AG09319 (cell line): Measurements from ENCODE around the gene TLE4.
"Not testable (repeated sequence)": the region's sequence is repeated elsewhere in the genome, so short reads cannot be mapped to it uniquely, and the experiment has no call there.

Source experiments
- DNase-seq: peaks from one replicate; pipeline ENCODE4 v3.0.0-alpha.2; 2010; ENCODE audit warnings: low read depth; ENCODE audit errors: extremely low read depth
- TF ChIP-seq, protein P1 (sequence below): IDR thresholded peaks from 2 replicates; pipeline ENCODE4 v1.5.1; 2011; ENCODE audit warnings: low read depth, mild to moderate bottlenecking, inconsistent platforms, low read length, moderate library complexity

Gene TLE4

DNA sequence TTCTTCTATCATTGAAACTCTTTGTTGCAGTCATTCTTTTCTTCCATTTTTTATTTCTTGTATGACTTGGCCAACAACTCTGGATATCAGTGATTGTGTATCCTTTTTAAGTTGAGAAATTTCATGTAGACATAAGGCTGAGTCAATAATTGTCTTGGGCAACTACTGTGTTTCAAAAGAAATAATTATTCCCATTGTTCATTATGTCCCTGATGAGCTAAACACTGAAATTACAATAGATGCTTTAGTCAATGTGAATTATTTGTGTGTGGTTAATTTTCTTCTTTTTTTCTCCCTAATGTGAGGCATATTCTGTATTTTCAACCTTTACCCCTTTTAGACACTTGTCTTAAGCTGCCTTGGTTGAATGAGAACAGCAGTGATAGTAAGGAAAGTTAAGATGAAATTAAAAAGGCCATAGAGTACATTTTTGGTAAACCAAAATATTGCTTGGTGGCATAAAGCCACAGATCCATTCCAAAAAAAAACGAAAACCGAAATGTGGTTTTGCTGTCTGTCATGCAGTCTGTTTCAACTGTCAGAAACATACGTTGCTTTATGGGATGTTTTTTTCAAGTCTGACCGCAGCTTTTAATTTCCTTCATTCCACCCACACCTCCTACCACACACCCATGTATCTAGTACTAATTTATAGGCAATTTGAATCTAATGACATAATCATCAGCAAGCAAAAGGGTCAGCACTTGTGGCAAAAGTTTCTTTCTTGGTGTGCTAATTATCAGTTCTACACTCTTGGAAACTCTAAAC lies 21.1 kb downstream of the TLE4 start:
- TF ChIP-seq, protein P1, sequence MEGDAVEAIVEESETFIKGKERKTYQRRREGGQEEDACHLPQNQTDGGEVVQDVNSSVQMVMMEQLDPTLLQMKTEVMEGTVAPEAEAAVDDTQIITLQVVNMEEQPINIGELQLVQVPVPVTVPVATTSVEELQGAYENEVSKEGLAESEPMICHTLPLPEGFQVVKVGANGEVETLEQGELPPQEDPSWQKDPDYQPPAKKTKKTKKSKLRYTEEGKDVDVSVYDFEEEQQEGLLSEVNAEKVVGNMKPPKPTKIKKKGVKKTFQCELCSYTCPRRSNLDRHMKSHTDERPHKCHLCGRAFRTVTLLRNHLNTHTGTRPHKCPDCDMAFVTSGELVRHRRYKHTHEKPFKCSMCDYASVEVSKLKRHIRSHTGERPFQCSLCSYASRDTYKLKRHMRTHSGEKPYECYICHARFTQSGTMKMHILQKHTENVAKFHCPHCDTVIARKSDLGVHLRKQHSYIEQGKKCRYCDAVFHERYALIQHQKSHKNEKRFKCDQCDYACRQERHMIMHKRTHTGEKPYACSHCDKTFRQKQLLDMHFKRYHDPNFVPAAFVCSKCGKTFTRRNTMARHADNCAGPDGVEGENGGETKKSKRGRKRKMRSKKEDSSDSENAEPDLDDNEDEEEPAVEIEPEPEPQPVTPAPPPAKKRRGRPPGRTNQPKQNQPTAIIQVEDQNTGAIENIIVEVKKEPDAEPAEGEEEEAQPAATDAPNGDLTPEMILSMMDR, result no peak
- no peak for DNase-seq

DNA sequence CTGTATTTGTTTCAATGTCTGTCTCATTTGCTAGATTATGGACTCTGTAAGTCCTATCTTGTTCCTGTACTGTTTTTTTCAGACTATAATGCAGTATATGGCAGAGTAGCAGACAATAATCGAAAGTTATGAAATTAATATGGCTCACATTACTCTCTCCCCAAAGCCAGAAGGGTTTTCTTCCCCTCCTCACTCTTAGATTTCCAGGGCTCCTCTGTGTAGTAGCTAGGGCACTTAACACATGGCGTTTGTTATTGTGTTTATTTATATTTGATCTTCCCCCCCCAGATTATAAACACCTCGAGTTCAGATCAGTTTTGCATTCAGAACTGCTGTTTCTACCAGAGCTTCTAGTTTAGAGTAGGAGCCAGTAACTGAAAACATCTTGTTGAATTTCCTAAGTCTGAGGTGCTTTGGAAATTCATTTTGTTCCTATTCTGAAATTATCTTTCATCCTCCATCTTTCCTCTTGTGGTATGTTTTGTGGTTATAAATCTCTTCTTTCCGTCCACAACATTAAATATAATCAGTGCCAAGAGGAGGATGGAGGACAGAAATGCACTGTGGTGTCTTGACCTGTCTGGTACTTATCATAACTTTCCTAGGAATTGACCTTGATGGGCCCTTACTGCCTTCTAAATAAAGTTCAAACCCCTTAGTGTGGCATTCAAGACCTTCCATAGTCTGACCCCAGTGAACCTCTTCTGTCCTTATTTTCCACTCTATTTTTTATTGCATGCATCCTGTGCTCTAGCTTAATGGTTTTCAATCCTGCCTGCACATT lies 27.0 kb downstream of the TLE4 start:
- no peak for DNase-seq
- TF ChIP-seq, protein P1, result no peak

DNA sequence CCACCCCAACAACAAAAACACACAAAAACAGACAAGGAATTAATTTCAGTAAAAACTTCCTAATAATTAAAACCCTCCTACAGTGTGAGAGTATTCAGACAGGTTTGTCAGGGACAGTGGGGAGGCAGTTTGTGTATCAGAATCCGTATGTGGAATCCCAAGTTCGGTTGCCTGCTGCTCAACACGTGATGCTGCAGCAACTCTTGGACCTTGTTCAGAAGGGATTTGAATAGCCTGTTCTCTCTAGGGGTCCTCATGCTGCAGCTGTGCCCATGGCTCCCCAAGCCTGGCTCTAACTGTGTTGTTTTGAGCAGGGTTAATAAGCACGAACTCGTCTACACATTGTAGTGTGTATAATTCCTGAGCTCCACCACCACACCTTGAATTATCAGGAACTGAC lies 28.7 kb downstream of the TLE4 start:
- no peak for DNase-seq
- TF ChIP-seq, protein P1, result no peak

DNA sequence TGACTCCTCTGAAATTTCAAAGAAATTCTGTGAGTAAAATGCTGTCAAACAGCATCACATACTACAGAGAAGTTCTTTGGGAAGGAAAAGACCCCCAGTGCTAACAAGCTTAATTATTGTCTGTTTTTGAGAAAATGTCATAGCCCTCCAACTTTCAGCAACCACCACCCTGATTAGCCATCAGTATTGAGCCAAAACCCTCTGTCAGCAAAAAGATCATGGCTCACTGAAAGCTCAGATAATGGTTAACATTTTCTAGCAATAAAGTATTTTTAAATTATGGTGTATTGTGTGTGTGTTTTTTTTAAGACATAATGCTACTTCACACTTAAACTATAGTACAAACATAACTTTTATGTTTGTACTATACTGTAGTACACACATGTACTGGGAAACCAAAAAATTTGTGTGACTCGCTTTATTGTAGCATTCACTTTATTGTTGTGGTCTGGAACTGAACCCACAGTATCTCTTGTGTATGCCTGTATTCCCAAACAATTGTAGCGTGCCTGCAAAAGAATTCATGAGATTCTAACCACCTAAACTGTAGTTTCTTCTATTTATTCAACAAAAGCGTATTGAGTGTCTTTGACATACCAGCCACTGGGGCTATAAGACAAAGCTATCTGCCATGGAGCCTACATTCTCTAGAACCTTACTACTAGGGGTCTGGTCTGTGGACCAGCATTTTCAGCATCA lies 31.6 kb downstream of the TLE4 start:
- TF ChIP-seq, protein P1, result no peak
- no peak for DNase-seq

DNA sequence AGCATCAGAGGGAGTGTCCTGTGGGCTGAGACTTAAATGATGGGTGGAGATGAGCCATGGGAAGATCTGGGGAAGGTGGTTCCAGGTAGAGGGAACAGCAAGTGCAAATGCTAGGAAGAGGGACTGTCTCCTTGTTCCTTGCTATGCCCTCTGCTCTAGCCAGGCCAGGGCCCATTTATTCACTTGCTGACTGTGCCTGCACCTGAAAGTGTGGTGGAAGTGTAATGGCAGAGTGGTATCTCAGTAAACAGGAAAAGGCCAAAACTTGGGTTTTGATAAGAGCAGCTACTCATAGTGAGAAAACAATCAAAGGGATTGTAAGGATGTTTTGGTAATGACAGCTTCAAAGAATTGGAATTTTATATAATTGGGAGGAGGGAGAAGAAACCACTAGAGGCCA lies 32.4 kb downstream of the TLE4 start:
- TF ChIP-seq, protein P1, result no peak
- DNase-seq, result no peak

DNA sequence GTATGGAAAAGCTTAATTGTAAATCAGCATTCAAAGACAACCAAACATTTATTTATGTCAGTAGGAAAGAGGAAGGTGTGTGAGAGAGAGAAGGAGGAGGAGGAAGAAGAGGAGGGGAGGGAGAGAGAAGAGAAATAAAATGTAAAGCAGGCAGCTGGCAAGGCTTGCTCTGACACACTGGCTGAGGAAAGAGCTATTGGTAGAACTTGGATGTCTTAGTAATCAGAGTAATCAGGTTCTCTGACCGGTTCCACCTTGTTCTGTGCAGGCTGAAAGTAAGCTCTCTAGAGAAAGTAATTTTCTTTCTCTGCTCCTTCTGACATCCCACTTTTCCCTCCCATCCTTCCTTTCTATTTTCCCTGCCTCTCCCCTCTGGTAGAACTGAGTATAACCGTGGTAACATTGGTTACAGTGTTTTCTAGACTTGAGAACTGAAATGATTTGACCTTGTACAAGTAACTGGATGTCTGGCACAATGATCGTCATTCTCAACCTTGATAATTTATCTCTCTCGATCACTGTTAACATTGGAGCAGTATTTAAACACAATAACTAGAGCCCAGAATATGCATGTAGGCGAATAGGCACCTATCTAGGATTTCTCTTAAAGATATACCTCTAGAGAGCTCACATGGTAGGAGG lies 33.3 kb downstream of the TLE4 start:
- DNase-seq, result no peak
- TF ChIP-seq, protein P1, result no peak

DNA sequence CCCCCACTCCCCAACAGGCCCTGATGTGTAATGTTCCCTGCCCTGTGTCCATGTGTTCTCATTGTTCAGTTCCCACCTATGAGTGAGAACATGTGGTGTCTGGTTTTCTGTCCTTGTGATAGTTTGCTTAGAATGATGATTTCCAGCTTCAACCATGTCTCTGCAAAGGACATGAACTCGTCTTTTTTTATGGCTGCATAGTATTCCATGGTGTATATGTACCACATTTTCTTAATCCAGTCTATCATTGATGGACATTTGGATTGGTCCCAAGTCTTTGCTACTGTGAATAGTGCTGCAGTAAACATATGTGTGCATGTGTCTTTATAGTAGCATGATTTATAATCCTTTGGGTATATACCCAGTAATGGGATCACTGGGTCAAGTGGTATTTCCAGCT lies 34.8 kb downstream of the TLE4 start:
- not testable (repeated sequence) for DNase-seq
